ENCODE results near the gene CDC42EP4.

The CDC42EP4 gene, protein sequence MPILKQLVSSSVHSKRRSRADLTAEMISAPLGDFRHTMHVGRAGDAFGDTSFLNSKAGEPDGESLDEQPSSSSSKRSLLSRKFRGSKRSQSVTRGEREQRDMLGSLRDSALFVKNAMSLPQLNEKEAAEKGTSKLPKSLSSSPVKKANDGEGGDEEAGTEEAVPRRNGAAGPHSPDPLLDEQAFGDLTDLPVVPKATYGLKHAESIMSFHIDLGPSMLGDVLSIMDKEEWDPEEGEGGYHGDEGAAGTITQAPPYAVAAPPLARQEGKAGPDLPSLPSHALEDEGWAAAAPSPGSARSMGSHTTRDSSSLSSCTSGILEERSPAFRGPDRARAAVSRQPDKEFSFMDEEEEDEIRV

DNA sequence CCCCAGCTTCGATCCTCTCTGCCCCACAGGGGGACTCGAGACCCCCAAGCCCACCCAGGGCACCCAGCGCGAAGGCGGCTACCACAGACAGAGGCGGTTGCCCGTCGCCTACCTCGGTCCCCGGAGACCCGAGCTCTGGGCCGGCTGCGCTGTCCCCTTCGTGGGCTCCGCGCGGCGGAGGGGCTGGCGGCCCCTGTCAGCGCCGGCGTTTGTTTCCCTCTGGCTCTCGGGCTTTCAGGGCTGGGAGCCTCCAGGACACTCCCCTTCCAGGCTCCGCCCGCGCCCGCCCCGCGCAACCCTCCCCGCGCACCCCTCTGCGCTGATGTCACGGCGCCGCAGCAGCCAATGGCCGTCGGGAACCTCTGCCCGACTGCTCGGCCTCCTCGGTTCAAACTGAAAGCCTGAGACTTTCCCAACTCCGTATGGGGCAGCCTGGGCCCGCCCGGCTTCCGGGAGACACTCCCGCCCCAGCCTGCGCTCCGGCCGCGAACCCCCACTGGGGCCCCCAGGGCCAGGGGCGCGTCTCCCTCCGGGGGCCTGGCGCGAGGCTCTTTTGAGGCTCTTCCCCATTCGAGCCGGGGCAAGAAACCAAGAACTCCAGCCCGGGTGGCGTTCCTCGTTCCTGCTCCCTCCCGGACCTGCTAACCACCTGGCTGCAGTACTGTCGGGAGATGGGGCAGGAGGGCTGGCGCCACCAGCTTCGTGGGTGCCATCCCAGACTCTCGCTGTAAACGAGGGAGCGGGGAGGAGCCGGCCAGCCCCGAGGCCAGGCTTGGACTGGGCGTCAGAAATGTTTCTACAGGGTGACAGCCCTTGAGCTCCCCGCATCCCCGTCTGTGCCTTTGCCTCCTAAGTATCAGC is at the start of gene CDC42EP4:
Gene CDC42EP4, minus strand, starts transcription at position 221 of the 861 bp plus-strand sequence. CDS start 25,501 bp downstream, outside the sequence.
- peak; percentile 93 for DNase-seq

DNA sequence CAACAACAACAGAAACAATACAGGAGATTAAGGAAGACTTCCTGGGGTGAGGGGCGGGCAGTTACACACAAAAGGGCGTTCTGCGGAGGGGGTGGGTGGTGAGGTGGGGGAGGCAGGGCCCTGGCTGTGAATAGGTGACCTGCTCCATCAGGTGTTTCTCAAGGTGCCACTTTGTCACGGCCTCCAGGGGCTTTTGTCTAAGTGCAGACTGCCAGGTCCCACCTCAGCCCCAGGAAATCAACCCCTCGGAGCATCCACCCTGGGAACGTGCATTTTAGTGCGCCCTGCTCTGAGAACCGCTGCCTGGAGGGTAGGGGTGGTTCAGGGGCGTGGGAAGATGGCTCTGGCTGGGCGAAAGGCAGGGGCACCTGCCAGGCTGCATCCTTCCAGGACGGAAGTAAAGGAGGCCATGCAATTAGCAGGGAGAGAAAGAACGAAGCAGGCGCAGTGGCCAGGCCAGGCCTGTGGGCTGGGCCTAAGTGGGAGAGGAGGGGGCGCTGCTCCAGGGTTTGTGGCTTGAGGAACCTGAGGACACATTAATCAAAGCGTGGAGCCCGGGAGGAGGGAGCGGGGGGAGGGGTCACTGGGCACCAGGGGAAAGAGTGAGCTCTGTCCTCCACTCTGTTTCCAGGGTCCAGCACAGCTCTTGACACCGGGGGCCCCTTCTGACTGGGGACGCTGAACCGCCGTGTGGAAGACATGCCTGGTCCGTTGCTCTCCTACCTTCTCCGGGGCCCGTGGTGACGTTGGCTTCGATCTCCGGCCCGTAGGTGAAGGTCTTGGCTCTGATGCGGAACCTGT is 49.4 kb upstream of the CDC42EP4 start:
- no peak for DNase-seq

DNA sequence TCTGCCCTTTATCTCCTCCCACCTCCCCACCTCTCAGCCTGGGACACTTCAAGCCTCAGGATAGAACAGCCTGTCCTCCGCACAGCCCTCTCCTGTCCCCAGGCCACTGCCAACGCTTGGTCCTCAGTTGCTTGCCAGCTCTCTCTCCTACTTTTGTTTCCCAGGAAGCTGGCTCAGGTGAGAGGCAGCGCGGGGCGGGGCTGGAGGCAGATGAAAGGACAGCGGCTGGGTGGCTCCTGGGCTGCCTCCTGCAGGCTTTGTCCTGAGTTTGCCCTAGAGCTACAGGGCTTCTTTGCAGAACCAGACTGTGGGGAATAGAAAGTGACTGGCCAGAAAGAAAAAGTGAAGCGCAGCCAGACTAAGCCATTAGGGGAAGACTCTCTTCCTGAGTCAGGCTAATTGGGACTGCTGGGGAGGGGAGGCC is 48.2 kb upstream of the CDC42EP4 start:
- DNase-seq, result no peak

DNA sequence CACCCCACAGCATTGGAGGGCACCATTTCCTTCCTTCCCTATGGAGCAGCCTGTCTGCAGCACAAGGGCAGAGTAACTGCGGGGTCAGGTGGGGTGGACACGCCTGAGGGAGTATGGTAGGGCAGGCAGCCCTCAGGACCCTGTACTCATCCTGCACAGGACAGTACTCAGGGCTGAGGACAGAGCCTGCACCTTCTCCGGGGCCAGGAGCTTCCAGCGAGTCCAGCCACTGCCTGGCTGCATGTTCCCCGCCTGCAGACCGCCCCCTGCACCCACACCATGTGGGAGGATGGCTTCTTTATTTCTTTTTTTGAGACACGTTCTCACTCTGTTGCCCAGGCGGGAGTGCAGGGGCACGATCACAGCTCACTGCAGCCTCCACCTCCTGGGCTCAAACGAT is 47.6 kb upstream of the CDC42EP4 start:
- no peak for DNase-seq

DNA sequence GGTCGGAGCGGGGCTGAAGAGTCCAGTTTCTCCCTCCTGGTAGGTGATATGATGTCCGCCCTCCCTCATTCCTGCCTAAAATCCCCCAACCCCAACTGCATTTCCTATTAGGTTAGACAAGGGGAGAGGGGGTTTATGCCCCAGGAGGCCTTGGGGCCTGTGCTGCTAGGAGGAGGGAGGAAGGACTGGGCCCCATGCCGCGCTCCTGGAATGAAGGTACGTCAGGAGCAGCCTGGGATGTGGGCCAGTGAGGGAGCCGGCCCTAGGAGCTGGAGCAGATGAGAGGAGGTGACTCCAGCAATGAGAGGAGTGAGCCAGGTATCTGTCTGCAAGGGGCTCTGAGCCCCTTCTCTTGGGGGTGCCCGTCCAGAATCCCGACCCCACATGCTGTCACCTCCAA is 46.9 kb upstream of the CDC42EP4 start:
- DNase-seq, result no peak

DNA sequence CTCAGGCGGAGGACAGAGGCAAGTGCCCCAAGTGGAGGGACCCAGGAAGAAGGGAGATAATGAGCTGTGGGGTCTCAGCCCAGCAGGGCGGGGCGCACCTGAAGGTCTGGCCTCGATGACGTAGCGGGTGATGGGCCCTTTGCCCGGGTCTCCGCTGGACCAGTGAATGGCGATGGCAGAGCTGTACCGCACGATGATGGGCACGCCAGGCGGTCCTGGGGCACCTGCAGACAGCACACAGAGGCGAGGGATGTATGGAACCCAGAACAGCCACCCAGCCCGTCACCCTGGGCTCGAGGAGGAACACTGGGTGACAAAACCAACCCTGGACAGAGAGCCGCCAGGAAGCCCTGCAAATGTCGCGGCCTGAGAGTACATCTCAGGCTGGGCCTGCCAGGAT is 46.2 kb upstream of the CDC42EP4 start:
- DNase-seq, result no peak

DNA sequence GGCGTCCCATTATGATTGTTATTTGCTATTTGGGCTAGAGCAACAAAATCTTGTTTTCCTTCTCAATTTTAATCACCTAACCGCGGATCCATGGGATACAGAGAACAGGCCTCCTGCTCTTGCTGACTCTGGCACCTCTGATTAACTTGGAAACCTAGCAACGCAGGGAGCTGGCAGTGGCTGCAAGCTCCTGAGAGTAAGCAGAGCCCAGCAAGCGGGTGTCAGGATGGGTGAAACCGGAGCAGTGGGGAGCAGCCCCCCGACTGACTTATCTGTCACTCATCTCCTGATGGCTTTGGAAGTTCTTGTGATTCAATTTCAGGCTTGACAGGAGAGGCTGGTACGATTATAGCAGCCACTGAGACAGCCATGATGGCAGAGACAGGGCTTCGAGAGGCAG is 45.5 kb upstream of the CDC42EP4 start:
- DNase-seq, result no peak

DNA sequence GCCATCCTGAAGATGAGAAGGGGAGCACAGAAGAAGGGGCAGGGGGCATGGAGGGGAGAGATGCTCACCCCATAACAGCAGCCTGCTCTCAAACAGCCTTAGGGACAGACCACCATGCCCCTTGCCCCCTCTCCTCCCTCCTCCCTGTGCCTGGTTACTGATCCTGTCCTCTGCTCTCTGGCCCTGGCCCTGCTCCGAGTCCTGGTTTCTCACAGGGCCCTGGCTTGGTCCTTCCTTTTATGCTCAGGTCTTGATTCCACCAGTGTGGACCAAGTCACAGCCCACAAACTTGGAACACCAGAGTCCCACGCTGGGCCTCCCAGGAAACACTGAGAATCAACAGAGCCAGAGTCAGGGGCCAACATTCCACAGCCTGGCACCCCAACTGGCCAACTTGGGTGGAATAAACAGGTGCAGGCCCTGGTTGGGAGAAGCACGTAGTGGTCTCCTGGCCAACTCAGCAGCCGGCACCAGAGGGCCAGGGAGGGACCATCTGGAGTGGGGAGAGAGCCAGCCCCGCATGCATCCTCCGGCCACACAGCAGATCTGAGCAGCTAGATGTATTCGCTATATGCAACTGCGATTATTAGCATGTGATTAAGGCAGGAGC is 44.9 kb upstream of the CDC42EP4 start:
- no peak for DNase-seq

DNA sequence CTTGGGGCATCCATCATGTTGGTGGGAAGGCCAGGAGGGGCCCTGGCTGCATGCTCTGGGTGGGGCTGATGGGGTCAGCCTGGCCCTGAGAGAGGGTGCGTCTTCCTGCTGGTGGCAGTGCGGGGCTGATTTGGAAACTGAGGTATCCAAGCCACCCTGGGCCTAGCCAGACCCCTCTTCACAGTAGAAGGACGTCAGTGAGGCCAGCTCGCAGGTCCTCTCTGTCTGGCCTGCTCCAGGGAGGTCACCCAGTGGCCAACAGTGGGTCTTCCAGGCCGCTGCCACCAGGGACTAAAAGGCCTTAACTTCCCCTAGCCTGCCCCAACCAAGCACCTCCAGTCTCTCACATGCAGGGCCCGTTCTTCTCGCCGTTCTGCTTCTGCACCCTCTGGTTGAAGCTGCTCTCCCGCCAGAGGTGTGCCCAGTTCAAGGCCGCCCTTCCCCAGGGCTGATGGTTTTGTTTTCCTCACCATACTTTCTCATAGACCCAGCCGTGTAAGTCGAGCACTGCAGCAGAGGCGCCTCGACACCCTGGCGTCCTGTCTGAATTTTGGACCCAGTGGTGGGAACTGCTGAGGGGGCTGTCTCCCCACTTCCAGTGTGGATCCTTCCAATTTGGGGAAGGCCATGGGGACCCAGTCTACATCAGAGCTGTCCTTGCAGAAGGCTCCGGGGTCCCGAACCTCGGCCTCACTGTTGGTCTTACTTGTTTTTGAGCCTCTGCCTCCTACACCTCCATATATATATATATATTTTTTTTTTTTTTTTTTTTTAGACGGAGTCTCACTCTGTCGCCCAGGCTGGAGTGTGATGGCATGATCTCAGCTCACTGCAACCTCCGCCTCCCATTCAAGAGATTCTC is 42.9 kb upstream of the CDC42EP4 start:
- DNase-seq, result no peak

DNA sequence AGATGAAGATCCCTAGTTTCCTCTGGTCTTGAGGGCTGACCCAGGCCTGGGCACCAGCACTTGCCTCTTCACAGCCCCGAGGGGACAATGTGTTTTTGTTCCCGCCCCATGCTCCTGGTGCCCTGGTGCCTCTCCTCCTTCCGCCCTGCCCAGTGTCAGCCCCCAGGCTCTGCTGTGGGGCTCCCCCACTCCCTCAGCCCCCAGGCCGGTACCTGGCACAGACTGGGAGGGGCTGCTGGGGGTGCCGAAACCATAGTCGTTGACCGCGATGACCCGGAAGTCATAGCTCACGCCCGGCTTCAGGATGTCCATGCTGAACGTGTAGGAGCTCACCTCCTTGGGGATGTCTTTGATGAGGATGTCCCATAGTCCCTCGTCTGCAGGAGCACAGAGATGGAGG is 40.5 kb upstream of the CDC42EP4 start:
- DNase-seq, result no peak

DNA sequence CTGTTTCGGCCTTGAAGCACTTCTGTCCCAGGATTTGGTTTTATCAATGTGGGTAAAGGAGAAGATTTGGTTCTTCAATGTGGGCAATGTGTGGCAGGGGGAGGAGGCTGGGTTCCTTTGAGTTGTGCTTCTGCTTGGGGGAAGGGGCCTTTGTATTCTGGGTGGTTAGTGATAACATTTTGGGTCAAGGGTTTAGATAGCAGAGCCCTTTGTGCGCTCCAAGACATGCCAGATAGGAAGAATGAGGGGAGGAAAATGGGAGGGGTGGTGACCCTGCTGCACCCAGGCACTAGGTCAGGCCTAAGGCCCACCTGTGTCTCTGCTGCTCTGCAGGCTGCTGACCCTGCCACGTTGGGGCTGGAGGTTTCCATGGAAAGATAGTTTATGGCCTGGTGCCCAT is 40.0 kb upstream of the CDC42EP4 start:
- no peak for DNase-seq

DNA sequence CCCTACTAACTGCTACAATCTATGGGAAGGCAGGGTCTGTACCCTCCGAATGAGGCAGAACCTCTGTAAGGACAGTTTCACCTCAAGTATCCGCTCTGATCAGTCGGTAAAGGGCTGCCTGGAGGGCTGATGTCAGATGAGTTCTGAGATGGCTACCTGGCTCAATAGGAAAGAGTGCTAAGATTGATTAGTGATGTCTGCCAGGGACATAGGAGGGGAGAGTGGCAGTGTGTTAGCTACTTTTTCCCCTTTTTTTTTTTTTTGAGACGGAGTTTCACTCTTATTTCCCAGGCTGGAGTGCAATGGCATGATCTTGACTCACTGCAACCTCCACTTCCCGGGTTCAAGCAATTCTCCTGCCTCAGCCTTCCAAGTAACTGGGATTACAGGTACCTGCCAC is 39.1 kb upstream of the CDC42EP4 start:
- DNase-seq, result no peak

DNA sequence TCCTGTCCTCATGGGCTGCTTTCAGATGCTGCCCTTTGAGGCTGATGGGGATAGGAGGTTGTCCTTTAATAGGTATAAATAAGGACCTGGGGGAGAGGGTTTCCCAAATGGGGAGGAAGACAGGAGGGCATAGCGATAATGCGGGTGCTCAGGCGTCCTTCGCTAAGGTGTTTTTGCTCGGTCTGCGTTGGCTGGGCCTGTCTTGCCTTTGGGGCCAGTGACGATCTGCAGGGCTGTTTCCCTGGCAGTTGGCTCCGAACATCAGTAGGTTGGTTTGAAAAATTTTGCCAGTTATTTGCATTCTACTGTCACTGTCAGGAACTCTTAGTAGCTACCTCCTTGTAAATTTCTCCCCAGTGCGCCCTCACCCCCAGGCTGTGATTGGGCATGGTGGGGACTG is 37.8 kb upstream of the CDC42EP4 start:
- no peak for DNase-seq

DNA sequence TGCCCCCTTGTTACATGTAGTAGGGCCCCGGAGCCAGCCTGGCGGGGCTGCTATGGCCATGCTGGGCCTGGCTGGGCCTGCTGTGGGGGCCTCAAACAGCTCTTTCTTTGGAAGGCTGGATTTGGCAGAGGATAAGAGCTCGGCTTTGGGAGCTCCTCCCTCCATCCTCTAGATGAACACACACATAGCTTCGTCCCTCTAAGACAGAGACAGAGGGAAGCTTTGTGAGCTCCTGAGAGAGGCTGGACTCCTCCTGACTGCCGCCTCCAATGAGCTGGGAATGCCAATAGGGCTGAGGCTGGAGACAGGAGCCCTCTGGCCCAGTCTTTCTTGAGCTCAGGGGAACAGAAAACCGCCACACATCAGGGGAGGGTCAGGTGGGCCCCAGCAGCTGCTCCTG is 37.3 kb upstream of the CDC42EP4 start:
- no peak for DNase-seq

DNA sequence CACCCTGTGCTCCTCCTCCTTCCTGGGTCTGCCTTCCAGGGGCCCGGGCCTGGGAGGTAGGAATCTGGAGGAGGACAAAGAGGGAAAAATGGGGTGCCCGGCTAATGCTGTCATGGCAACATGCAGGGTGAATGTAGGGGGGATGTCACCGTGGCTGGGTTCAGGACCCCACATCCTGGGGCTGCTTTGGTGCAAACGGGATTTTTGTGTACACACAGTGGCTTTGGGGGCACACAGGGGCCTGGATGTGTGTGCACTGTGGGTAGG is 37.0 kb upstream of the CDC42EP4 start:
- DNase-seq, result no peak

DNA sequence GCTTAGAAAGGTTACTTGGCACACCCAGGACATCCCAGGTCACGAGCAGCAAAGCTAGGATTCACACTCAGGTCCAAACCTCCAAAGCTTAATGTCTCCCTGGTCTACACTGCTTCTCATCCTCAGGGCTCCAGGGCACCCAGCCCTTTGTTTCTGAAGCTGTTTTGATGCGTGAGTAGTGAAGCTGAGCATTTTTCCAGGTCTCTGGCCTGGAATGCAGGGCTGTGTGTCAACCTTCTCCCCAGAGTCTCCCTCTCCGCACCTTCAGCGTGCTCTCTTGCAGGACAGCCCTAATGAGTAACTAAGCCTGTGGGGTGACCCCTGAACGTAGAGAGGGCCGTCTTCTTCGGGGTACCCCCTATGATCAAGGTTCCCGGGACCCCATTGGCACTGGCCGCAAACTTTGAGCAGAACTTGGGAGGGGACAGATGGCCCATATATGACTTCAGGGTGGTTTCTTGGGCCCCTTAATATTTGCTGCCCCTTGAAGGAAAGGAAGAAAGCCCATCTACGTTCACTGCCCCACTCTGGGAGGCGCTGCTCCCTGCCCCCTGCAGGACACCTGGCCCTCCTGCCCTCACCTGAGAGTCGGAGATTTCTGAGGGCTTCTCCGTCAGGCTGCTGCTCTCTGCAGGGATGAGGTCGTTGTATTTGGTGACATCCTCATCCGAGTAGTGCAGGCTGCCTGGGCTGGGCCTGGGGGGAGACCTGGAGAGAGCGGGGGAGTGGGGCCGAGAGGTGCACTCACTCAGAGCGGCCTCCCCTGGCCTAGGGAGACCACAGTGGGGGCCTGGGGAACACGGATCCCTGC is 36.4 kb upstream of the CDC42EP4 start:
- DNase-seq, result no peak

DNA sequence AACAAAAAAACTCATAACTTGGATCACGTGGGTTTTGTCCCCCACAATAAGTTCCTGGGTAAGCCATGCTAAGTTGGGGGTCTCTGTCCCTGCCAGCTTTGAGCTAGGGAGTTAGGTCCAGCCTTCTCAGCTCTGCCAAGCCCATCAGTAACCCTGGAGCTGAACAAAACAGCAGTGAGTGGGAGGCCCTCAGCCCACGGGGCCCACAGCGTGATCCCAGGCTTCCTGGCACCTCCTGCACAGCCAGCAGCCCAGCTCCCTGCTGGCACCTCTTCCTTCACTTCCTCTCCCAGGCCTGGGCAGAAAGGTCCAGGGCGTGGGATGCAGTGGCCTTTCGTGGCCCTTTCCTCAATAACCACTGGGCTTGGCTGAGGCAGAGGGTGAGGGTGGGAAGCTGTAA is 35.5 kb upstream of the CDC42EP4 start:
- DNase-seq, result no peak

DNA sequence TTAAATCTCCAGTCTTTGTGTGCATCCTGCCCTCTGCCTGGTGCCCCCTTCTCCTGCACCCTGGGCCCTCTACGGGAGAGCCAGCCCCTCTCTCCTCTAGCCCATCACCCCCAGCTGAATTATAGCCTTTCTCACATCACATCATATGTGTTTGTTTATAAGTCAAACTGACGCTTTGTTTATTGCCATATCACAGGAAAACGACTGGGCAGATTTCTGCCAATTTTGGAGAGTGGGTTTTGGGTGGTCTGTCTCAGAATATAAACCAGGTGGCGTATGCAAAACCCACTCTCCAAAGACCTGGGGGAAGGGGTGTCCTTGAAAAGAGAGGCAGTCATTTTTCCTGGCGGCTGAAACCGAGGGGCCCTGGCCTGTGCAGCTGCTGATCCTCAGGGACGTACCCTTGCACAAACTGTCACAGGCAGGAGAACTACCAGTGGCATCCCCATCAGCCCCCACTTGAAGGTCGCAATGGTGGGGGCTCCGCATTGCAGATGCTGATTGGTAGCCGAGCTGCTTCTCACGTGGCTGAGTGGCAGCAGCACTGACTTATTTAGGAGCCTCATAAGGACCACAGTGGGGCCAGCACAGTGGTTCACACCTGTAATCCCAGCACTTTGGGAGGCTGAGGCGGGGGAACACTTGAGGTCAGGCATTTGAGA is 34.8 kb upstream of the CDC42EP4 start:
- DNase-seq, result no peak

DNA sequence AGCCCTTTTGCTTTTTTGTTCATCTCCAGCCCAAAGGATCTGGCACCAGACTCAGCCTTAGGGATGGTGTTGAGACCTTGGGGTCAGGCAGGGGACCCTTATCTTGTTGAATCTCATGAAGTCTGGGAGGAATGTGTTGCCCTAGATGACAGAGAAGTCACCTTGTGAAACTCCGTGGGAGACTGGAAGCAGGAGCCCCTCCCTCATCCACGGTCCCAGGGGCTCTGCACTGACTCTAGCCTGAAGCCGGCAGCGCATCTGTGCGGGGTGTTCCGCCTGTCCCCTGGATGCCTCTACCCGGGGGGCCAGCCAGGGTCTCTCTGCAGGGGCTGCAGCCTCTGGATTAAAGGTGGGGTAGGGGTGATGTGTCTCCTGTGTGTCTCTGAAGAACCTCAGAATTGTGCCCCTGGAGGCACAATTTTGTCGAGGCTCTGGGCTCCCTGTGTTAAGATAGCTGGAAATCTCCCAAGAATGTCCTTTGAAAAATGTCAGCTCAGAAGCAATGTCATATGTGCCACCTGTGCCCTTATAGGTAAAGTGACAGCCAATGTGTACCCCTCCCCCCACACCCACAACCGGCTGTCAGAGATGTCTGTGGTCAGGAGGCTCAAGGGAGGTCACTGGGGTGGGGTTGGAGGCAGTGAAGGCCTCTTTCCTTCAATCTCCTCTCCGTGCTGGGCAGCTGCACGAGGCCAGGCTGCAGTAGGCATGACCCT is 32.1 kb upstream of the CDC42EP4 start:
- no peak for DNase-seq

DNA sequence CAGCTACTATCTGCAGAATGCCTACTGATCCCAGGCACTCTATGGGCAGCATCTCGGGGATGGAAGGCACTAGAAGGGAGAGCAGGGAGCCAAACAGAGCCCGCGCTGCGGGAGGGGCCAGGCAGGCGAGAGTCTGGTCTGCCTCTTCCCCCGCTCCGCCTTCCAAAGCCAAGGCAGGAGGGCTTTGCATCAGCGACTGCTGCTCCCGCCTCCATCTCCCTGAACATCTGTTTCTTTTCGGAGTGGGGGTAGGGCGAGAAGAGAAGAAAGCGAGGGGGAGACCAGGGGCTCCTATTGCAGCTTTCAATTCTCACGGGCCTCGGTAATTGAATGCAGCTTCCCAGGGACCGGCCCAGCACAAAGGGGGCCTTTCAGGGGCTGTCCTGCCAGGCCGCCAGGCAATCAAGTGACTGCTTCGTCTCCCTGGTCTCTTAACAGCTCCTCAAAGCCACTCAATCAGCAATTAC is 31.4 kb upstream of the CDC42EP4 start:
- DNase-seq, result peak; percentile 72

Measured in HCEC 1CT (cell line).